ENCODE data around the gene DNASE1L2.
"Not testable (repeated sequence)": the region's sequence is repeated elsewhere in the genome, so short reads cannot be mapped to it uniquely, and the experiment has no call there.

The DNASE1L2 gene

GRCh38 chr16:2240331-2240730 is 4.1 kb downstream of the DNASE1L2 start:
- not testable (repeated sequence) for DNase-seq (ENCODE audit: low spot score)

GRCh38 chr16:2242598-2242997 is 6.4 kb downstream of the DNASE1L2 start:
- no peak for DNase-seq (ENCODE audit: low spot score)

- no peak for DNase-seq (ENCODE audit: low spot score)
These were observed 6.8 kb downstream of the DNASE1L2 start for GRCh38 chr16:2243031-2243528.

- DNase-seq (ENCODE audit: low spot score), result no peak
These were observed 7.5 kb downstream of the DNASE1L2 start for GRCh38 chr16:2243781-2244180.

- DNase-seq (ENCODE audit: low spot score), result no peak
These were observed 8.1 kb downstream of the DNASE1L2 start for GRCh38 chr16:2244301-2244700.

- no peak for DNase-seq (ENCODE audit: low spot score)
These were observed 8.9 kb downstream of the DNASE1L2 start for GRCh38 chr16:2244926-2245795.

- DNase-seq (ENCODE audit: low spot score), result no peak
These were observed 10.1 kb downstream of the DNASE1L2 start for GRCh38 chr16:2246301-2246885.

- DNase-seq (ENCODE audit: low spot score), result peak; percentile 43
These were observed 14.5 kb downstream of the DNASE1L2 start for GRCh38 chr16:2250652-2251295.

- peak; percentile 85 for DNase-seq (ENCODE audit: low spot score)
These were observed 15.3 kb downstream of the DNASE1L2 start, which contains the start of gene ECI1 for GRCh38 chr16:2251296-2252111. ECI1 (minus strand) TSS chr16:2251587; CDS start chr16:2251566, 21 bp downstream.

GRCh38 chr16:2252806-2253148 is 16.5 kb downstream of the DNASE1L2 start:
- no peak for DNase-seq (ENCODE audit: low spot score)

GRCh38 chr16:2253293-2253692 is 17.0 kb downstream of the DNASE1L2 start:
- no peak for DNase-seq (ENCODE audit: low spot score)

- no peak for DNase-seq (ENCODE audit: low spot score)
These were observed 20.4 kb downstream of the DNASE1L2 start for GRCh38 chr16:2256531-2257140.

- DNase-seq (ENCODE audit: low spot score), result no peak
These were observed 21.5 kb downstream of the DNASE1L2 start for GRCh38 chr16:2257726-2258125.

- DNase-seq (ENCODE audit: low spot score), result not testable (repeated sequence)
These were observed 22.3 kb downstream of the DNASE1L2 start for GRCh38 chr16:2258530-2258929.

- no peak for DNase-seq (ENCODE audit: low spot score)
These were observed 24.0 kb downstream of the DNASE1L2 start for GRCh38 chr16:2260250-2260649.

GRCh38 chr16:2263026-2263425 is 26.8 kb downstream of the DNASE1L2 start:
- not testable (repeated sequence) for DNase-seq (ENCODE audit: low spot score)

- DNase-seq (ENCODE audit: low spot score), result peak; percentile 22
These were observed 30.6 kb downstream of the DNASE1L2 start for GRCh38 chr16:2266887-2267286.

GRCh38 chr16:2267505-2267912 is 31.3 kb downstream of the DNASE1L2 start:
- not testable (repeated sequence) for DNase-seq (ENCODE audit: low spot score)

- DNase-seq (ENCODE audit: low spot score), result peak; percentile 94
These were observed 31.8 kb downstream of the DNASE1L2 start, which contains the start of gene RNPS1 for GRCh38 chr16:2267913-2268666. RNPS1 (minus strand) TSS chr16:2268126; CDS start chr16:2264643, 3,483 bp downstream.

GRCh38 chr16:2270070-2270462 is 33.8 kb downstream of the DNASE1L2 start:
- DNase-seq (ENCODE audit: low spot score), result no peak
